Stimulated activated CD4-positive, alpha-beta T cell treated with anti-CD3 and anti-CD28 coated beads, Interleukin-1b, Interleukin-23, amount 100 ng/mL, for 1 hour (primary cell): ENCODE results near the gene TP53.
A peak's percentile ranks its signal among the peaks of the same experiment; 100 is the strongest.

Experiments
- DNase-seq, 2 donors: peaks; one replicate each; pipeline ENCODE4 v3.0.0-alpha.2; 2020; ENCODE audit warnings: low read depth in 2 of 2

Gene TP53

GRCh38 chr17:7687072-7687907 is at the start of gene TP53:
TP53 (minus strand) TSS chr17:7687490; CDS start chr17:7676594, 10,896 bp downstream.
- peak; percentile 72 to 76 for DNase-seq

GRCh38 chr17:7732981-7733539 is 45.8 kb upstream of the TP53 start:
- DNase-seq, result no peak

GRCh38 chr17:7729816-7730215 is 42.5 kb upstream of the TP53 start:
- no peak for DNase-seq

- DNase-seq, result no peak
These were observed 40.6 kb upstream of the TP53 start for GRCh38 chr17:7727886-7728285.

GRCh38 chr17:7721612-7722011 is 34.3 kb upstream of the TP53 start:
- DNase-seq, result no peak

GRCh38 chr17:7720125-7720524 is 32.8 kb upstream of the TP53 start:
- DNase-seq, result no peak

GRCh38 chr17:7719661-7720060 is 32.4 kb upstream of the TP53 start:
- DNase-seq, result no peak

- no peak for DNase-seq
These were observed 30.6 kb upstream of the TP53 start for GRCh38 chr17:7717756-7718350.

GRCh38 chr17:7716901-7717755 is 29.8 kb upstream of the TP53 start, which contains the start of gene DNAH2:
DNAH2 (plus strand) TSS chr17:7717744; CDS start chr17:7719735, 1,991 bp downstream.
- no peak for DNase-seq

- no peak for DNase-seq
These were observed 28.9 kb upstream of the TP53 start for GRCh38 chr17:7715936-7716886.

GRCh38 chr17:7714721-7715594 is 27.7 kb upstream of the TP53 start:
- no peak for DNase-seq

- DNase-seq, result no peak
These were observed 26.5 kb upstream of the TP53 start for GRCh38 chr17:7713782-7714181.

- DNase-seq, result no peak
These were observed 25.0 kb upstream of the TP53 start for GRCh38 chr17:7712111-7712771.

- no peak for DNase-seq
These were observed 23.9 kb upstream of the TP53 start for GRCh38 chr17:7711051-7711755.

- no peak for DNase-seq
These were observed 23.0 kb upstream of the TP53 start for GRCh38 chr17:7710301-7710700.

GRCh38 chr17:7709031-7709430 is 21.7 kb upstream of the TP53 start:
- no peak for DNase-seq

GRCh38 chr17:7707858-7708750 is 20.8 kb upstream of the TP53 start:
- no peak for DNase-seq

GRCh38 chr17:7707446-7707845 is 20.2 kb upstream of the TP53 start:
- DNase-seq, result no peak
